Measurements from ENCODE around the gene HIPK3. TPM values are rescaled to one million over a fixed set of nuclear protein-coding genes. Genes with fewer than 3 reads are reported as not detected.

Gene HIPK3
- 138 TPM for total RNA-seq
- long read RNA-seq, full-length matches to known transcripts = 6 of 52 reads
- long read RNA-seq, partial matches to known transcripts = 34 of 52 reads
- long read RNA-seq, other reads (novel, unspliced or antisense) = 12 of 52 reads

DNA sequence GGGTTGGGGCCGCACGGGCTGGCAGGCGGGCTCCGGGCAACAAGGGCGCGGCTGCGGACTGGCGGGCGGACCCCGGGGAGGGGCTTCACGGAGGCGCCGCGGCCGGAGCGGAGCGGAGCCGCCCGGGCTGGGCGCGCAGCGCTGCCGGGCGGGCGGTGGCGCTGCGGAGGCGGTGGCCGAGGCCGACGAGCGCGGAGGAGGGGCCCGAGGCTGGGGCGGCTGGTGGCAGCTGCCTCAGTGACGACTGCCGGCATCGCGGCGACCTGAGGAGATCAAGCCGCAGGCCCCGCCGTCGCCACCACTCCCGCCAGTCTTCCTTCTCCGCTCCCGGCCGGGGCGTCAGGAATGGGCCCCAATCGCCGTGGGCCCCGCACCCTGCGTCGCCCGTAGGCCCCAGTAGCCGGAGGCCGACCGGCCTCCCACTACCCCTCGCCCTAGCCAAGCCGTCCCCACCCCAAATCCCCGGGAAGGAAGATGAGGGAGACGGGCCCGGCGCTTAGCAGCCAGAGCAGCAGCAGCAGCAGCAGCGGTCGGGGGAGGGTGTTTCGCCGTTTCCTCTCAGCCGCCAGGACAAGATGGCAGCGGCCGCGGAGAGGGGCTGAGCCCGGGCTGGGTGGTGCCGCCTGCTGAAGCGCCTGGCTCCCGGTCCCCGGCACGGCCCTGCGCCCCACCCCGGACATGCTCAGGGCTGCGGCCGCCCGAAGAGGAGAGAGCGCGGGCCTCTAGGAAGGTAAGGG is at the start of gene HIPK3:
Gene HIPK3 (plus strand): TSS at position 222 of the 737 bp plus-strand sequence.
- DNase-seq (peak; percentile 91), ATAC-seq (peak; percentile 92 to 95)
- Histone ChIP-seq H3K4me1 (peaks cover 34% of the 10 kb centered on the region), H3K4me3 (peak within 1 kb of the TSS; percentile 84), H3K9me3 (no peaks in the 10 kb centered on the region), H3K27me3 (ENCODE audit: low read depth) (no peaks in the 10 kb centered on the region), H3K27ac (peak within 1 kb of the TSS; percentile 100), H3K36me3 (no peaks in the 10 kb centered on the region)
- intact Hi-C loops (cut with DNase I) = no loop called here
- TF ChIP-seq, protein P1, sequence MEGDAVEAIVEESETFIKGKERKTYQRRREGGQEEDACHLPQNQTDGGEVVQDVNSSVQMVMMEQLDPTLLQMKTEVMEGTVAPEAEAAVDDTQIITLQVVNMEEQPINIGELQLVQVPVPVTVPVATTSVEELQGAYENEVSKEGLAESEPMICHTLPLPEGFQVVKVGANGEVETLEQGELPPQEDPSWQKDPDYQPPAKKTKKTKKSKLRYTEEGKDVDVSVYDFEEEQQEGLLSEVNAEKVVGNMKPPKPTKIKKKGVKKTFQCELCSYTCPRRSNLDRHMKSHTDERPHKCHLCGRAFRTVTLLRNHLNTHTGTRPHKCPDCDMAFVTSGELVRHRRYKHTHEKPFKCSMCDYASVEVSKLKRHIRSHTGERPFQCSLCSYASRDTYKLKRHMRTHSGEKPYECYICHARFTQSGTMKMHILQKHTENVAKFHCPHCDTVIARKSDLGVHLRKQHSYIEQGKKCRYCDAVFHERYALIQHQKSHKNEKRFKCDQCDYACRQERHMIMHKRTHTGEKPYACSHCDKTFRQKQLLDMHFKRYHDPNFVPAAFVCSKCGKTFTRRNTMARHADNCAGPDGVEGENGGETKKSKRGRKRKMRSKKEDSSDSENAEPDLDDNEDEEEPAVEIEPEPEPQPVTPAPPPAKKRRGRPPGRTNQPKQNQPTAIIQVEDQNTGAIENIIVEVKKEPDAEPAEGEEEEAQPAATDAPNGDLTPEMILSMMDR (IDR thresholded peaks at IDR 0.05) = no peak

DNA sequence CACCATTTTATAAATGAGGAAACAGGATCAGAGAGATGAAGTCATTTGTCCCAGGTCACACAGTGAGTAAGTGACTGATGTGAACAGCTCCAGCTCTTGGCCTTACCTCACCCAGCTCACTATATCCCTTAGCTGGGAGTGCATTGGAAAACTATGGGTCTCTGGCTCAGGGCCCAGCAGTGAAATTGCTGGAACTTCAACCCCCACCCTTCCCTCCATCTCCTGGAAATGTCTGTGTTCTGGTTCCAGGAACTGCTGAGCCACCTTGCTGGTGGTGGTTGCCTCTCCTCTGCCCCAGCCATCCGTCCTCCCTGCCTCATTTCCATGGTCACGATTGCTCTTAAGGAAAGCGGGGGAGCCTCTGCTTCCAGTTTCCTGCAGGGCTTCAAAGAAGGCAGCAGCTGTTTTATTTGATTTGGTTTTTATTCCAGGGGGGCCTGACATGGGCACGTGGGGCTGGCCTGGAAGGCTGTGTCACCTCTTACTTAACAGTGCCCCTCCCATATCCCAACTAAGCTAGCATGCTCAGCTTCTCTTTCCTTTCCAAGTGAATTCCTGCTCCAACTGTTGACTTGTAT is 49.7 kb upstream of the HIPK3 start:
- ATAC-seq = no peak
- Histone ChIP-seq H3K27ac (no peak overlapping the region), H3K27me3 (ENCODE audit: low read depth) (no peaks in the 10 kb centered on the region), H3K4me3 (no peak overlapping the region), H3K36me3 (no peaks in the 10 kb centered on the region), H3K4me1 (peaks cover 6% of the 10 kb centered on the region), H3K9me3 (no peaks in the 10 kb centered on the region)
- no peak for DNase-seq
- intact Hi-C loops (cut with DNase I) = no loop called here
- TF ChIP-seq, protein P1 (IDR thresholded peaks at IDR 0.05) = no peak

DNA sequence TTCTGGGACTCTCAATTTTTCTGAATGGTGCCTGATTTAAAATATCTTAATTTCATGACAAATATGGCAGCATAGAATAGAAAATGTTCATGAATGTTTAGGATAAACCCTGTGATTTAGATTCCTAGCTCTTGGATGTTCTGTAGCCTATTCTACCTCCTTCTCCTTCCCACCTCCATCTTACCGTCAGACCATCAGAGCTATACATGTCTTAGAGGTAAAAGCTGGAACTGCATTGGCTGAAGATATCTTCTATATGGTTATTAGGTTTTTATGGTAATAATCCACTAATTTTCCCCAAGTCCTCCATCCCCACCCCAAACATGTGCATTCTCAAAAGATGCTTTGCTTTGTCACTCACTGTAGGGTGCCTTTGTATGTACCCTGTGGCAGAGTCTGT is 49.0 kb upstream of the HIPK3 start:
- no peak for ATAC-seq
- TF ChIP-seq, protein P1 (IDR thresholded peaks at IDR 0.05) = no peak
- no peaks in the 10 kb centered on the region for H3K36me3 ChIP-seq
- H3K4me3 ChIP-seq = no peak overlapping the region
- H3K27me3 ChIP-seq (ENCODE audit: low read depth) = no peaks in the 10 kb centered on the region
- H3K4me1 ChIP-seq = peaks cover 6% of the 10 kb centered on the region
- H3K9me3 ChIP-seq = no peaks in the 10 kb centered on the region
- no peak for DNase-seq
- no peak overlapping the region for H3K27ac ChIP-seq
- intact Hi-C loops (cut with DNase I) = no loop called here

DNA sequence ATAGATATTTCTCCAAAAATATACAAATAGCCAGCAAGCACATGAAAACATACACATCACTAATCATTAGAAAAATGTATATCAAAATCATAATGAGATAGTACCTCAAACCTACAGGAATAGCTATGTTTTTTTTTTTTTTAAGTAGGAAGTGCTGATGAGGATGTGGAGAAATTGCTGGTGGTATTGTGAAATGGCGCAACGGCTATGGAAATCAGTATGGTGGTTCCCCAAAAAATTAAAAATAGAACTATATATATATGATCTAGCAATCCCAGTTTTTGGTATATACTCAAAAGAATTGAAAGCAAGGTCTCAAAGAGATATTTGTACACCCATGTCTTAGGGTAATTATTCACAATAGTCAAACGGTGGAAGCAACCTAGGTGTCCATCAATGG is 46.0 kb upstream of the HIPK3 start:
- Histone ChIP-seq H3K4me1 (peaks cover 6% of the 10 kb centered on the region), H3K27ac (no peak overlapping the region), H3K36me3 (no peaks in the 10 kb centered on the region), H3K9me3 (no peaks in the 10 kb centered on the region), H3K4me3 (no peak overlapping the region), H3K27me3 (ENCODE audit: low read depth) (no peaks in the 10 kb centered on the region)
- intact Hi-C loops (cut with DNase I) = no loop called here
- no peak for DNase-seq
- TF ChIP-seq, protein P1 (IDR thresholded peaks at IDR 0.05) = no peak
- ATAC-seq = peak; percentile 25 to 48

DNA sequence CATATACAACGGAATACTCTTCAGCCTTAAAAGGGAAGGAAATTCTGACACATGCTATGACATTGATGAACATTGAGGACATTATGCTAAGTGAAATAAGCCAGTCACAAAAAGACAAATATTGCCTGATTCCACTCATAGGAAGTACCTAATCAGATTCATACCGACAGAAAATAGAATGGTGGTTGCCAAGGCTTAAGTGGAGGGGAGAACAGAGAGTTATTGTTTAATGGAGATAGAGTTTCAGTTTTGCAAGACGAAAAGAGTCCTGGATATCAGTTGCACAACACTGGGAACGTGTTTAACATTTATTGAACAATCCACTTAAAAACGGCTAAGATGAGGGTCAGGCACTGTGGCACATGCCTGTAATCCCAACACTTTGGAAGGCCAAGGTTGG is 45.6 kb upstream of the HIPK3 start:
- TF ChIP-seq, protein P1 (IDR thresholded peaks at IDR 0.05) = no peak
- no peak overlapping the region for H3K4me3 ChIP-seq
- H3K4me1 ChIP-seq = peaks cover 6% of the 10 kb centered on the region
- DNase-seq (no peak), ATAC-seq (peak; percentile 69 to 80)
- no peak overlapping the region for H3K27ac ChIP-seq
- intact Hi-C loops (cut with DNase I) = no loop called here
- no peaks in the 10 kb centered on the region for H3K36me3 ChIP-seq
- H3K9me3 ChIP-seq = no peaks in the 10 kb centered on the region
- no peaks in the 10 kb centered on the region for H3K27me3 ChIP-seq (ENCODE audit: low read depth)
